Stimulated activated CD4-positive, alpha-beta T cell treated with anti-CD3 and anti-CD28 coated beads, Interleukin-1b, Interleukin-23, amount 100 ng/mL, for 4 hours (primary cell): ENCODE data around the gene LRP5.
"Not testable (repeated sequence)": the region's sequence is repeated elsewhere in the genome, so short reads cannot be mapped to it uniquely, and the experiment has no call there.

Experiments
- DNase-seq, 2 donors: peaks; one replicate each; pipeline ENCODE4 v3.0.0-alpha.2; 2020; ENCODE audit warnings: low read depth in 2 of 2

The LRP5 gene

DNA sequence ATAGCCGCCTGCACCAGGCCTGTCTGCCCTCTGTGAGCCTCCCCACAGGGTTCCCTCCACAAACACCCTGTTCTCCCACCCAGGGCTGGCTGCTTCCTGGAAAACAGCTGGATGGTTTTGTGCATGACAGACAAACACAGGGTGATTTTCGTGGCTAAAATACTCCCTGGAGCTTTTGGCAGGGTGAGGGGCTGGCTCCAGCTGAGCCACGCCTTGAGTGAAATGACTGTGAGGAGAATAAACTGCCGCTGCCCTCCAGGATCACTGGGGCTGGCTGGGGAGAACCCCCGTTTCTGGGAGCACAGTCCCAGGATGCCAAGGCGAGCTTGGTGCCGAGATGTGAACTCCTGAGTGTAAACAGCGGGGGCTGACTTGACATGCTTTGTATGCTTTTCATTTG, 127.8 kb downstream of the LRP5 start:
- no peak for DNase-seq

DNA sequence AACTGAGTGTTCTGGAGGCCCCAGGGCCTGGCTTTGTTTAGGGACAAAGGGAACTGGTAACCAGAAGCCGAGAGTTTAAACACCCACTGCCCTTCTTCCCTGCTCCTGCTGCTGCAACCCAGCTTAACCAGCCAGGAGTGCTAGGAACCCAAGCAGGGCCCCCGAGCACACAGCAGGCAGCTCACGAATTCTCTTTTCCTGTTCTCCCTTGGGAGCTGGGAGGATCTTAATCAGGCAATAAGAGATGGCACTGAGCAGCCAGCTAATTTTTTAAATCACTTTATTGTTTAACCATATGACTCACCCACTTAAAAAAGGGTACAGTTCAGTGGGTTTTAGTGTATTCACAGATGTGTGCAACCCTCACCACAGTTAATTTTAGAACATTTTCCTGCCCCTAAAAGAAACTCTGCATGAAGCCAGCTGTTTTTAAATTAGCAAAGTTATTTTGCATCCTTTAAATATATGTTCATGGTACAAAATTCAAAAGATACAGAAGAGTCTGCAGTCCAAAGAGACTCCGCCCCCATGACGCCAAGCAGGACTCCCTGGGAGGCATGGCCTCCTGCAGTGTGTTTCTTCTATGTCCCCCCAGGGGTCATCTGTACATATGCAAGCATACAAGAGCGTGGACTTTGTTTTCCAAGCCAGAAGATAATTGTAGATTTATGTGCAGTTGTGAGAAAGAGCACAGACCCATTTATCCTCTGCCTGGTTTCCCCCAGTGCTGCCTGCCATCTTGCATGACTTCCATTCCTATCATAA, 129.3 kb downstream of the LRP5 start:
- DNase-seq, result no peak

DNA sequence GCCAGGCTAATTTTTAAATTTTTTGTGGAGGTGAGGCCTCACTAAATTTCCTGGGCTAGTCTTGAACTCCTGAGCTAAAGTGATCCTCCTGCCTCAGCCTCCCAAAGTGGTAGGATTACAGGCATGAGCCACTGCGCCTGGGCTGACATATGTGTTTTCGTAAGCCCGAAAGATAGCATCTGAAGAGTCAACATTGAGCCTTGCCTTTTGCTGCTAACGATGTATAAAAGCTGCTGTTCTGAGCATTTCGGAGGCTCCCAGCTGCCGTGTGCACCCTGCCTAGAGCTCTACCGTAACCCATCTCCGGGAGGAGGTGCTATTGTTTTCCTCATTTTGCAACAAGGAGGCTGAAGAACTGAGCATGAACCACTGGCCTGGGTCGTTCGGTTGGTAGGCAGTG, 130.0 kb downstream of the LRP5 start:
- DNase-seq, result no peak

DNA sequence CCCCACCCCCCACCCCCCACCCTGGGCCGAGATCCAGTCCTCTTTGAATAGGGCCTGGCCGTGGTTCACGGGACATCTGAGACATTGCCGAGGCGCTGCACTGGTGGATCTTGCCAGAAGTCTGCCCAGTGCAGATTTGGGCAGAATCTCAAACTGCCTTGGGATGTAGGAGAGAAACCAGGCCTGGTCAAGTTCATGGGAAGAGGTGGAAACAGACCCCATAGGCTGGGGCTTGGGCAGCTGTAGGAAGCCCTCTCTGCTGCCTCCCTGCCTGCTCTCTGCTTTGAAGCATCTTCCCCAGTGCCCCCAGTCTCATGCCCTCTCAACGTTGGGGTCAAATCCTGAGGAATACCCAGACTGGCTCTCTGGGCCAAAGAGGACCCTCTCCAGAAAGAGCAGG, 132.2 kb downstream of the LRP5 start:
- no peak for DNase-seq

DNA sequence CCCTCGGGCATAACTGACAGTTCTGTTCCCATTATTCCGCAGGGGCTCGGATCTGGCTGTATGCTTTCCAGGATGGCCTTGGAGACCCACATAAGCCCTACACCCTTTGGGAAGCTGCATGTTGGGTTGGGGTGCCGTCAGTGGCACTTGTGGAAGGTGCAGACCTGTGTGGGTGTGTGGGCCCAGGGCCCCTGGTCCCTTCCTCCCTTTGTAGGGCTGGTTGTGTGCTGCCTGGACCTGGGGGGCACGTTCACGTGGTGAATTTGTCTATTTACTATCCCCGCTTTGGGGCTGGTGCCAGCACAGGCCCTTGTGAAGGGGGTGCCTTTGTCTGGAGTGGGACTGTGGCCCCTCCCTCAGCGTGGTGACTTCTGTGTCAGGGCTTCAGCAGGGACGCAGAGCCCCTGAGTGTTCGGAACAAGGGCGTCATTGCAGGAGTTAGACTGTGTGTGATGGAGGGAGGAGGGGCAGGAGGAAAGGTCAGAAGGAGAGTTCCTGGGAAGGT, 133.2 kb downstream of the LRP5 start:
- DNase-seq, result no peak

DNA sequence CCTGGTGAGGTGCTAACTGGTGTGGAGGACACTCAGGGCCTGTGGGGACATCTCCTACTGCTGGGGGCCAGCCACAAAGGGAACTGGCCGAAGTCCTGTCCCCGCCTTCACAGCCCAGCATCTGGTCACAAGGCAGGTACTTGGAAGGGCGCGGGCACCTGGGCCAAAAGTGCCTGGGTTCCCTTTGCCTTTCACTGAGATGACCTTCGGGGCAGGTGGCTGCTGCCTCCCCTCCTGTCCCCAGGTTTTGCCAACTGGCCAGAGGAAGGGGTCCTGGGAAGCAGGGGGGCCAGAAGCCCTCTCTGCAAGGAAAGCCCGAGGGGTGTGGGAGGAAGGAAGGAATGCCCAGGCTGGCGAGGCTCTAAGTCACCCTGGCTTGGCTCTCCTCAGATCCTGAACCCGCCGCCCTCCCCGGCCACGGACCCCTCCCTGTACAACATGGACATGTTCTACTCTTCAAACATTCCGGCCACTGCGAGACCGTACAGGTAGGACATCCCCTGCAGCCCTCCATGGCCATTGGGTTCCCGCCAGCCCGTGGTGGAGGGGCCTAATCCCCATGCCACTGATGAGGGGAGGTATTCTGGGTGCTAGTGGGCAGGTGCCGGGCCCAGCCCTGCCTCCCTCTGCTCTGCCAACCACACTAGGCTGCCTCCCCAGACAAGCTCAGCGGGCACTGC, 133.8 kb downstream of the LRP5 start:
- no peak for DNase-seq

DNA sequence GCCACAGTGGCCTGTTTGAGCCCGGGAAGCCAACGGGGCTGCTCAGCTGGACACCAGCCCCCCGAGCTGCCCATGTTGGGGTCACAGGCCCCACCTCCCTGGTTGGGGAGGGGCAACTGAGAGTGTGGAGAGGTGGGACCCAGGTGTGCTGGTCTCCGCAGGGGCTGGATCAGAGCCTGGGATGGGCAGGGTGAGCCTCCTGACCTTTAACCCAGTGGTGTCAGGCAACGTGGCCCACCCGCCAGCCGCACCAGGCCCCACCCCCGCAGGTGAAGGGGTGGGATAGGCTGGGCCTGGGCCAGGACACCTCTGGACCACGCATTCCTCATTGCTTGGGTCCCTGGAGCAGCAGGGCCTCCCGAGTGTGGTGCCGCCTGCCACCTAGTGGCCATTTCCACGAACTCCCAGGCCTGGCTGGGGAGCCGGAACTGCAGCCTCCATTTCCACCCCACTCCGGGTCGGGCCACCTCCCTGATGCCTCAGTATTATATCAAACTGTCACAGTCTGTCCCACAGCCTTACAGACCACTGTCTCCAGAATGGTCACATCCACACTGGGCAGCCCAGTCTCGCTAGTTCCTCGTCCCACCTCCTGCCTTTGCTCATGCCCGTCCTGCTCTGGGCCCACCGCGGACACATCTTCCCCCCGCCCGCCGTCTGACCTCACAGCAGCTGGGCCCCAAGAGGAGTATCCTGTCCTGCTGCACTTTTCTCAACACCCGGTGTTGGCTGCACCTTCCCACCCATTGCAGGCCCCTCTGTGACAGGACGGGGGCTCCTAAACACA, 134.8 kb downstream of the LRP5 start:
- peak; percentile 66 to 71 for DNase-seq

DNA sequence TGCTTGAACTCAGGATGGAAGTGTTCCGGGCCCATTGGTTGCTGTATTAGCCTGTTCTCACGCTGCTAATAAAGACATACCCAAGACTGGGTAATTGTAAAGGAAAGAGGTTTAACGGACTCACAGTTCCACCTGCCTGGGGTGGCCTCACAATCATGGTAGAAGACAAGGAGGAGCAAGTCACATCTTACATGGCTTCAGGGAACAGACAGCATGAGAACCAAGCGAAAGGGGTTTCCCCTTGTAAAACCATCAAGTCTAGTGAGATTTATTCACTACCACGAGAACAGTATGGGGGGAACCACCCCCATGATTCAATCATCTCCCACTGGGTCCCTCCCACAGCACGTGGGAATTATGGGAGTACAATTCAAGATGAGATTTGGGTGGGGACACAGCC, 135.5 kb downstream of the LRP5 start:
- not testable (repeated sequence) for DNase-seq

DNA sequence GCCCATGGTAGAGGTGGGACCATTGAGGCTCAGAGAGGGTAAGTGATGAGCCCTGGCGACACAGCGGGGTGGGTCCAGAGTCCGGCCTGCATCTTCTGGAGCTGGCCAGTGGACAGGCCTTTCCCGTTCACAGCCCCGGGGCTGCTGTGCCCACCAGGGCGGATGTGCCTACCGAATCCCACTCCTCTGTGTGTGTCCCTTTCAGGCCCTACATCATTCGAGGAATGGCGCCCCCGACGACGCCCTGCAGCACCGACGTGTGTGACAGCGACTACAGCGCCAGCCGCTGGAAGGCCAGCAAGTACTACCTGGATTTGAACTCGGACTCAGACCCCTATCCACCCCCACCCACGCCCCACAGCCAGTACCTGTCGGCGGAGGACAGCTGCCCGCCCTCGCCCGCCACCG, 136.2 kb downstream of the LRP5 start:
- no peak for DNase-seq

DNA sequence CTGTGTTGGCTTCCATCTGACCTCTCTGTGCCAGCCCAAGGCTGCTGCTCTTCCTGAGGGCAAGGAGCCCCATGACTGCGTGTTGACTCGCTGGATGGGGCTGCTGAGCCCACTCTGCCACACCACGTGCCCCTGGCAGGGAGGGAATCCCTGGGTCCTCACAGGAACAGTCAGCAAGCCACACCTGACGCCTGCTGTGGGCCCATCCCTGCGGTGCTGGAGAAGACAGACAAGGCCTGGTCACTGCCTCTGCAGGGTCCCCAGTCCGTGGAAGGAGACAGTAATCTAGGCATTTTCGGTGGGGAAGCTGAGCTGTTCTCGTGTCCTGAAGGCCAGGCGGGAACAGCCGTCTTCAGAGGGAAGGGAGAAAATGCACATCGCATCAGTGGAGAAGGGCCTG, 137.6 kb downstream of the LRP5 start:
- DNase-seq, result no peak

DNA sequence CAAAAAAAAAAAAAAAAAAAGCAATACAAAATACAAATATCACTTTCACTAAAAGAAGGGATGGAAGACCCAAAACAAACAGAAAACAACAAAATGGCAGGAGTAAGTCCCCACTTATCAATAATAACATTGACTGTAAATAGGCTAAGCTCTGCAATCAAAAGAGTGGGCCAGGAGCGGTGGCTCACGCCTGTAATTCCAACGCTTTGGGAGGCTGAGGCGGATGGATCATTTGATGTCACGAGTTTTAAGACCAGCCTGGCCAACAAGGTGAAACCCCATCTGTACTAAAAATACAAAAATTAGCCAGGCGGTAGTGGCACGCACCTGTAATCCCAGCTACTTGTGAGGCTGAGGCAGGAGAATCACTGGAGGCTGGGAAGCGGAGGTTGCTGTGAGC, 138.3 kb downstream of the LRP5 start:
- no peak for DNase-seq

DNA sequence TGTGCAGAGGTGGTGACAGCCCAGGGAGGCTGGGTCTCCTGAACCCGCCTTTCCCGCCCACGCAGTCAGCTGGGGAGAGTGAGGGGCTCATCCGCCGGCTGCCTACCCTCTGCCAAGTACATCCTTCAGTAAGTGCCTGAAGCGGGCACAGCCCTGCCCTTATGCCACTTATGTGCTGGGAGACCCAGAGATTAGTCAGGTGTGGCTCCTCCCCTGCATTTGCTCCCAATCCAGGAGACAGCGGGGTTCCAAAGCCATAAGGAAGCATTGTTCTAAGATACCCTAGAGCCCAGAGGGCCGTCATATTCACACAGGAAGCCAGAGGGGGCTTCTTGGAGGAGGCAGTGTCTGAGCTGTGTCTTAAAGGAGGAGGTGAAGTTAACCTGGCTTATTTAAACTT, 142.4 kb downstream of the LRP5 start:
- DNase-seq, result no peak

DNA sequence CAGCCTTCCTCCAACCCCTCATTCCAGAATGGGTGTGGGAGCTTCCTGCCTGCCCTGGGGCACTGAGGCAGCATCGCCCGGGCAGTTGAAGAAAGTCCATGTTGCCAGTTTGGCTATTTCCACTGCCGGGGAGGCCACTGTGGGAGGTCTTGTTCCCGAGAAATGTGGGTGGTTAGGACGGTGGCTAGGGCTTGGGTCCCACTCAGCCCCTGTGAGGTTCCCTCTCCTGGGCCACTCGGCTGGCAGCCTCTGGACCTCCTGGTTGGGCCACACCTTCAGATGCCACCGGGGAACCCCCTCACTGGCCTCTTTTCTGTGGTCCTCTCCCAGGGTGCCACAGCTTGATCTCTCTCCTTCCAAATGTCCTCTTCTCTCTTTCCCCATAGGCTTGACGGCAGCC, 143.1 kb downstream of the LRP5 start:
- no peak for DNase-seq

DNA sequence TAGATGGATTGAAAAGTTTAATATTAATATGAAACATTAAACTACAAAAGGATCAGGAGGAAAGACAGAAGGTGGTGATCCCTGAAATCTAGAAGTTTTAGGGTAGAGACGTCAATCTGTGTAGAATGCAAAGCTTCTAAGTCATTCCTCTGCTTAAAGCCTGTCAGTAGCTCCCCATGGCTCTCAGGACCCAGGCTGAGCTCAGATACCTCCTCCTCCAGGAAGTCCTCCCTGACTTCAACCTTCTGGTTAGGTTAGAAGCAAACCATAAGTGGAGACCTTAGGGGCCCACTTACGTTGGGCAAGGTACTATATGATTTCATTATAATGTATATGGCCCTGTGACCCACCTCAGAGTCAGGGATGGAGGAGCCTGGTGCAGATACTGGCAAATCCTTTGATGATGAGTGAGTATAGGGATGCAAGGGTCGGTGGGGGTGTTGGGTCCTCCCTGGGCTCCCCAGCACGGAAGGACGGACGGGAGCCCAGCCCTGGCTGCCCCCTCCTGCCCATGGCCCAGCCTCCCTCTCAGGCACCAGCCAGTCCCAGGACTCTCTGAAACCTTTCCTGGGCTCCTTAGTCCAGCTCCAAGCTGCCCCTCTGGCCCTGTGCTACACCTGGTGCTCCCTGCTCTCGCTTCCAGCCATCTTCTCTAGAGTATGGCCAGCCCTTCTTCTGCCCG, 145.0 kb downstream of the LRP5 start:
- DNase-seq, result no peak

DNA sequence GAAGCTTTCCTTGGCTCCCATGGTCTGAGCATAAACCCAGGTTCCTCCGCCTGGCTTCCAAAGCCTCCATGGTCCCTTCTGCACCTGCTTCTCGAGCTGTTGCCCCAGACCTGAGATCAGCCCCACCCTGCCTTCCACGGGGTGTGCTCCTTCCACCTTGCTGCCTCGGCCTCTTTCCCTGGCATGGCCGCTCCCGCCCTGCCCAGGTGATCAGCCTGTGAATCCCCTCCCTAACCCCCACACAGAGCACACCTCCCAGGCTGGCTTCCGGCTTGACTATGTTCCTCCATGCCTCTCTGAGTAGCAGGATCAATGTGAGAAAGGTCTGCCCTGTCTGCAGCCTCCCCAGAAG, 145.5 kb downstream of the LRP5 start:
- no peak for DNase-seq

DNA sequence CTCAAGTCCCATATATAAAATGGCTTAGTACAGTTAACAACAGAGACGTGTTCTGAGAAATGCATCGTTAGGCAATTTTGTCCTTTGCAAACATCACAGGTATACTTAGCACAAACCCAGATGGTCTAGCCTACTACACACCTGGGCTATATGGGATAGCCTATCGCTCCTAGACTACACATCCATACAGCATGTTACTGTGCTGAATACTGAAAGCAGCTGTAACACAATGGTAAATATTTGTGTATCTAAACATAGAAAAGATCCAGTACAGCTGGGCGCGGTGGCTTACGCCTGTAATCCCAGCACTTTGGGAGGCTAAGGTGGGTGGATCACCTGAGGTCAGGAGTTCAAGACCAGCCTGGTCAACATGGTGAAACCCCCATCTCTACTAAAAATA, 145.9 kb downstream of the LRP5 start:
- not testable (repeated sequence) for DNase-seq

DNA sequence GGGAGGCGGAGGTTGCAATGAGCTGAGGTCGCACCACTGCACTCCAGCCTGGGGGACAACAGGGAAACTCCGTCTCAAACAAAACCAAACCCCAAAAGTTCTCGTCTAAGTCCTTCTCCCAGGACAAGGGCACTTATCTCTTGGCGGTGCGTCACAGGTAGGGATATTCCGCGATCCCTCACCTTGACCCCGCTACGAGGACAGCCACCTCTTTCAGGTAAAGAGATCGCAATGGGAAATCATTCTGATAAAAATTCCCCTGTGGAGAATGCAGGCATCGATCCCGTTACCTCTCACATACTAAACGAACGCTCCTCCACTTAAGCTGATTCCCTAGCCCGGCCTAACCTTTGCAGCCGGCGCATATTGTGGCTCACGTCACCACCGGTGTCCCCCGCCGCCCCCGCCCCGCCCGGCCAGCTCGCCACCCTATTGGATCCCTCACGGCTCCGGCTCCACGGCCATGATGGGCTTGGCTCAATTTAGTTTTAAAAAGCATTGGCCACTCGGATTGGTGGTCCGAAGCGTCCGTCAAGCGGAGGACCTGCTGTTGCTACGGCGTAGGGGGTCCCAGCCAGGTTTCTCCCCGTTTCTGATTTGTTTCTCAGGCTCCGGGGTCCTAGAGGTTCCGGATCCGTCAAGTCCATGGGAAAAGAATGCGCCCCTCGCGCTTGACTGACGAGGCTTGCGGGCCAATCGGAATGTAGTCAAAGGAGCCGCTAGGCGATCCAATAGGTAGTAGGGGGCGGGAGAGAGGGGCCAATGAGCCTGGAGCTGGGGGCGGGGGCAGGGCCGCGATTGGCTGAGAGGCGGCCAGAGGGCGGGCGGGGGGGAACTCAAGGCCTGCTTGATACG, 147.7 kb downstream of the LRP5 start:
- DNase-seq, result peak; percentile 87 to 95

DNA sequence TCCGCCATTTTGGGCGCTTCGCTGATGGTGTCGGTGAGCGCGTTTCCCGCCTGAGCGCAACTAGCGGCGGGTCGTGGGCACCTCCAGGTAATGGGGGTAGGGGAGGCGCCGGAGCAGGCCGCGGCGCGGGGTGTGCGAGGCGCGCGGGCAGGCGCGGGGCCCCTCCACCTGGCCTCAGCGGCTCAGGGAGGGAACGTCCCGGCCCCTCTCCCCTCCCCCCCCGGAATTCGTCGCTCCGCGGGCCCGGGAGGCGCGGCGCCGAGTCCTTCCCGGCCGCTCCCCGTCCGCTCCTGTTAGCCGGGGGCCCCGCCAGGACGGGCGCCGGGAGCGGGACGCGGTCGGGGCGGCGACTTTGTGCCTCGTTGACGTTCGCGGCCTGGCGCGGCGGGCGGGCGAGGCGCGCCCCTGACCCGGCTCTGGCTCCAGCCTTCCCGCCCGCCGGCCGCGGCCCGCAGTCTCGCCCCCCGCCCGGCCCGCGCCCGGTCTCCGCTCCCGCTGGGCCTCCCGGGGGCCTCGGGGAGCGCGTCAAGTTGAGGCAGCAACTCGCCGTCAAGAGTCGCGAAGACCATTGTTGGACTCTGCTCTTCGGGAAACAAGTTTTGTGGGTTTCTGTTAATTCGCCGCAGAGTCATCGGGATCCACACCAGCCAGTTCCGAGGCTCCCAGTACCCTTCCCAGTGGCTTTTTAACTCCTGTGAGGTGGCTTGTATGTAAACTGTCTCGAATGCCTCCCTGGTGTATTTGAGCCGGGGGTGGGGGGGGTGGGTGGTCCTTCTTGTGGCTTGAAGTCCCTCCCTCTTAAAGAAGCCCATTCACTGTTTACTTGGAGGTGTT, 148.6 kb downstream of the LRP5 start, which contains the start of gene PPP6R3:
PPP6R3 (plus strand) TSS at position 12 of the 834 bp plus-strand sequence. CDS start 76,913 bp downstream, outside the sequence.
- DNase-seq, result no peak

DNA sequence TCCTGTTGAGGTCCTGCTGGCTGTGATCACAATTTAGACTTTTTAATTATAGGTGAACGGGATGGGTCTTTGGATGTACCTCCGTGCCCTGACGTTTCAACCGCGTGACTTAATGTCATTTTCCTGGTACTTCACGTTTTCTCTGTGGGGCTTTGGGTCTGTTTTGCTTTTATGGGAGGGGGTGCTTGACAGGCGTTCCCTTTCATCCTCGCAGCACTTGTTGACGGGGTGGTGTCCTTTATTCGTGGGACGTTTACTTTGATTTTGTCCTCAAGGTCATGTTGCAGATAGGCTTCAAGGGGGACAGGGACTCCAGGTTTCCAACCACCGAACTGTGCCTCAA, 149.2 kb downstream of the LRP5 start:
- no peak for DNase-seq

DNA sequence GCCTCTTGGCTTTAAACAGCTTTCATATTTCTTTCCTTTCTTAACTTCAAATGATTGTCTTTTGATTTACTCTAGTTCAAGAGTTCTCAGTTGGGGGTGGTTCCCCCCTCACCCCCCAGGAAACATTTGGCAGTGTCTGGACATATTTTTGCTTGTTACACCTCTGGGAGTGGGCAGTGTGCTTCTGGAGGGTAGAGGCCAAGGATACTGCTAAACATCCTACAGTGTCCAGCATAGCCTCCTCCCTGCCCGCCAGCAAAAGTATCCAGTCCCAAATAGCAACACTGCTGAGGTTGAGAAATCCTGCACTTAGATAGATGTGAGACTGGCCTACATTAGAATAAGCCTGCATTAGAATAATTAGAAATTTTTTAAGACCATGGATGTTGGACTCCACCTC, 151.3 kb downstream of the LRP5 start:
- no peak for DNase-seq
